Dermis microvascular lymphatic vessel endothelial cell (primary cell): Measurements from ENCODE around the gene ZNF823. TPM values are rescaled to one million over a fixed set of nuclear protein-coding genes. Genes with fewer than 3 reads are reported as not detected.

Experiments used
- DNase-seq, 2 donors: peaks; one replicate each; pipeline versions ENCODE4 v3.0.0 to v3.0.0-alpha.2; 2010; ENCODE audit warnings: low read depth in 2 of 2
- total RNA-seq: library from RNA; depleted of rRNA; stranded (reverse); fragments of >200 nt; gene quantifications from 2 replicates; pipeline ENCODE4 v1.2.1, GENCODE V29; 2014

The ZNF823 gene
- total RNA-seq, 1 donor from 2014 or later = 7.1 TPM

GRCh38 chr19:11737964-11738745 lies 591 bp downstream of the ZNF823 start:
- peak in 1 of 2 donors; percentile 23 for DNase-seq

- no peak for DNase-seq
These were observed 2.0 kb downstream of the ZNF823 start for GRCh38 chr19:11736696-11737095.

GRCh38 chr19:11735375-11735774 lies 3.4 kb downstream of the ZNF823 start:
- no peak for DNase-seq

GRCh38 chr19:11729586-11729985 lies 9.2 kb downstream of the ZNF823 start:
- no peak for DNase-seq

- no peak for DNase-seq
These were observed 16.3 kb downstream of the ZNF823 start for GRCh38 chr19:11722414-11722813.

GRCh38 chr19:11721681-11722080 lies 17.1 kb downstream of the ZNF823 start:
- no peak for DNase-seq

GRCh38 chr19:11710313-11710712 lies 28.4 kb downstream of the ZNF823 start:
- DNase-seq = no peak

GRCh38 chr19:11708457-11708856 lies 30.3 kb downstream of the ZNF823 start:
- DNase-seq = no peak

- no peak for DNase-seq
These were observed 33.3 kb downstream of the ZNF823 start for GRCh38 chr19:11705474-11705873.

GRCh38 chr19:11704626-11705025 lies 34.1 kb downstream of the ZNF823 start:
- no peak for DNase-seq

- peak; percentile 15 to 42 for DNase-seq
These were observed 38.6 kb downstream of the ZNF823 start for GRCh38 chr19:11699931-11700794.

- no peak for DNase-seq
These were observed 40.5 kb downstream of the ZNF823 start for GRCh38 chr19:11698231-11698630.

GRCh38 chr19:11697284-11697855 lies 41.4 kb downstream of the ZNF823 start:
- no peak for DNase-seq

GRCh38 chr19:11694533-11695439 lies 44.0 kb downstream of the ZNF823 start:
- DNase-seq = peak; percentile 47 to 91

- DNase-seq = no peak
These were observed 44.9 kb downstream of the ZNF823 start for GRCh38 chr19:11693505-11694499.

- no peak for DNase-seq
These were observed 46.5 kb downstream of the ZNF823 start for GRCh38 chr19:11692127-11692790.

GRCh38 chr19:11685676-11686650 lies 52.8 kb downstream of the ZNF823 start:
- DNase-seq = no peak

- no peak for DNase-seq
These were observed 53.6 kb downstream of the ZNF823 start for GRCh38 chr19:11684987-11685675.
